ENCODE data around the gene SH3RF3.

The SH3RF3 gene

GRCh38 chr2:109373791-109374547 is 245.0 kb downstream of the SH3RF3 start:
- no peak for DNase-seq (ENCODE audit: low read depth)
- H3K4me3 ChIP-seq (replicated peaks; ENCODE audit: low read depth, low read length): no peak overlapping the region
- TF ChIP-seq CTCF (IDR thresholded peaks at IDR 0.05; ENCODE audit: low read length, missing control alignments): no peak

GRCh38 chr2:109374548-109375130 is 245.6 kb downstream of the SH3RF3 start:
- no peak for DNase-seq (ENCODE audit: low read depth)
- no peak overlapping the region for H3K4me3 ChIP-seq (replicated peaks; ENCODE audit: low read depth, low read length)
- TF ChIP-seq CTCF (IDR thresholded peaks at IDR 0.05; ENCODE audit: low read length, missing control alignments): no peak

GRCh38 chr2:109375131-109375561 is 246.1 kb downstream of the SH3RF3 start:
- H3K4me3 ChIP-seq (replicated peaks; ENCODE audit: low read depth, low read length): no peak overlapping the region
- TF ChIP-seq CTCF (IDR thresholded peaks at IDR 0.05; ENCODE audit: low read length, missing control alignments): no peak
- no peak for DNase-seq (ENCODE audit: low read depth)

- TF ChIP-seq CTCF (IDR thresholded peaks at IDR 0.05; ENCODE audit: low read length, missing control alignments): no peak
- no peak overlapping the region for H3K4me3 ChIP-seq (replicated peaks; ENCODE audit: low read depth, low read length)
- no peak for DNase-seq (ENCODE audit: low read depth)
Measured at GRCh38 chr2:109375656-109376055, 246.7 kb downstream of the SH3RF3 start.

GRCh38 chr2:109376115-109376514 is 247.1 kb downstream of the SH3RF3 start:
- H3K4me3 ChIP-seq (replicated peaks; ENCODE audit: low read depth, low read length): no peak overlapping the region
- no peak for TF ChIP-seq CTCF (IDR thresholded peaks at IDR 0.05; ENCODE audit: low read length, missing control alignments)
- DNase-seq (ENCODE audit: low read depth): peak; percentile 21

- DNase-seq (ENCODE audit: low read depth): no peak
- TF ChIP-seq CTCF (IDR thresholded peaks at IDR 0.05; ENCODE audit: low read length, missing control alignments): no peak
Measured at GRCh38 chr2:109376796-109377495, 247.9 kb downstream of the SH3RF3 start.

More at GRCh38 chr2:109376796-109377495, 247.9 kb downstream of the SH3RF3 start:
- H3K4me3 ChIP-seq (replicated peaks; ENCODE audit: low read depth, low read length): no peak overlapping the region
